Measurements from ENCODE around the gene SMCR8. TPM values are rescaled to one million over a fixed set of nuclear protein-coding genes. Genes with fewer than 3 reads are reported as not detected.

SMCR8 gene
- total RNA-seq, 3 donors from 2014 or later (not counting 1 experiment from before 2014, with no cell fraction given), result 33.5 to 48.5 (median 39.2) TPM

- DNase-seq (no peak), ATAC-seq (no peak)
- Histone ChIP-seq H3K4me1 (ENCODE audit: control insufficient read depth, insufficient read depth, low read length) (peaks cover 7% of the 10 kb centered on the region), H3K27ac (ENCODE audit: low read length) (no peak overlapping the region), H3K36me3 (ENCODE audit: control insufficient read depth, insufficient read depth, low read length) (peaks cover 69% of the 10 kb centered on the region), H3K9me3 (ENCODE audit: control insufficient read depth, insufficient read depth, low read length) (no peaks in the 10 kb centered on the region), H3K4me3 (ENCODE audit: low read length) (no peak overlapping the region), H3K27me3 (ENCODE audit: control insufficient read depth, insufficient read depth, low read length) (no peaks in the 10 kb centered on the region)
- Mint-ChIP-seq H3K27me3 (ENCODE audit: low read depth in 2 of 2) (no peaks in the 10 kb centered on the region), H3K4me1 (peaks cover 5 to 10% of the 10 kb centered on the region in 2 donors), H3K4me3 (no peak overlapping the region), H3K9me3 (no peaks in the 10 kb centered on the region), H3K36me3 (no peaks in the 10 kb centered on the region), H3K27ac (no peak overlapping the region)
- no peak for TF ChIP-seq CTCF (IDR thresholded peaks at IDR 0.05)
- intact Hi-C loops (cut with micrococcal nuclease), result no loop called here
- WGBS (ENCODE audit: insufficient coverage), result 95% methylated on average over 2 of the region's 2 CpGs
Observed at GRCh38 chr17:18326039-18326438, 10.9 kb downstream of the SMCR8 start.

- no peaks in the 10 kb centered on the region for H3K27me3 ChIP-seq (ENCODE audit: control insufficient read depth, insufficient read depth, low read length)
- H3K9me3 ChIP-seq (ENCODE audit: control insufficient read depth, insufficient read depth, low read length), result no peaks in the 10 kb centered on the region
- peaks cover 10% of the 10 kb centered on the region for H3K4me1 ChIP-seq (ENCODE audit: control insufficient read depth, insufficient read depth, low read length)
- no peak for TF ChIP-seq CTCF (IDR thresholded peaks at IDR 0.05)
- Mint-ChIP-seq H3K27ac (no peak overlapping the region), H3K27me3 (ENCODE audit: low read depth in 2 of 2) (no peaks in the 10 kb centered on the region), H3K4me1 (peaks cover 3 to 9% of the 10 kb centered on the region in 2 donors), H3K36me3 (no peaks in the 10 kb centered on the region), H3K9me3 (no peaks in the 10 kb centered on the region), H3K4me3 (no peak overlapping the region)
- no peak for DNase-seq
- WGBS (ENCODE audit: insufficient coverage), result 99% methylated on average over 6 of the region's 6 CpGs
- peaks cover 66% of the 10 kb centered on the region for H3K36me3 ChIP-seq (ENCODE audit: control insufficient read depth, insufficient read depth, low read length)
- no peak for ATAC-seq
- no peak overlapping the region for H3K4me3 ChIP-seq (ENCODE audit: low read length)
- intact Hi-C loops (cut with micrococcal nuclease), result no loop called here
- no peak overlapping the region for H3K27ac ChIP-seq (ENCODE audit: low read length)
Observed at GRCh38 chr17:18326572-18326971, 11.5 kb downstream of the SMCR8 start.

GRCh38 chr17:18327093-18327492, 12.0 kb downstream of the SMCR8 start:
- no peak overlapping the region for H3K27ac Mint-ChIP-seq
- no peaks in the 10 kb centered on the region for H3K9me3 ChIP-seq (ENCODE audit: control insufficient read depth, insufficient read depth, low read length)
- intact Hi-C loops (cut with micrococcal nuclease), result no loop called here
- peaks cover 4 to 13% of the 10 kb centered on the region in 2 donors for H3K4me1 Mint-ChIP-seq
- H3K27me3 ChIP-seq (ENCODE audit: control insufficient read depth, insufficient read depth, low read length), result no peaks in the 10 kb centered on the region
- peaks cover 69% of the 10 kb centered on the region for H3K36me3 ChIP-seq (ENCODE audit: control insufficient read depth, insufficient read depth, low read length)
- ATAC-seq (no peak), DNase-seq (no peak)
- H3K4me1 ChIP-seq (ENCODE audit: control insufficient read depth, insufficient read depth, low read length), result peaks cover 15% of the 10 kb centered on the region
- no peak overlapping the region for H3K4me3 Mint-ChIP-seq
- no peak overlapping the region for H3K4me3 ChIP-seq (ENCODE audit: low read length)
- H3K27me3 Mint-ChIP-seq (ENCODE audit: low read depth in 2 of 2), result no peaks in the 10 kb centered on the region
- no peak for TF ChIP-seq CTCF (IDR thresholded peaks at IDR 0.05)
- no peaks in the 10 kb centered on the region for H3K9me3 Mint-ChIP-seq
- WGBS (ENCODE audit: insufficient coverage), result 94% methylated on average over 2 of the region's 2 CpGs
- H3K36me3 Mint-ChIP-seq, result no peaks in the 10 kb centered on the region
- H3K27ac ChIP-seq (ENCODE audit: low read length), result no peak overlapping the region

- no peak overlapping the region for H3K27ac ChIP-seq (ENCODE audit: low read length)
- H3K4me3 Mint-ChIP-seq, result no peak overlapping the region
- H3K9me3 ChIP-seq (ENCODE audit: control insufficient read depth, insufficient read depth, low read length), result no peaks in the 10 kb centered on the region
- WGBS (ENCODE audit: insufficient coverage), result 93% methylated on average over 10 of the region's 10 CpGs
- peaks cover 19% of the 10 kb centered on the region for H3K4me1 ChIP-seq (ENCODE audit: control insufficient read depth, insufficient read depth, low read length)
- peaks cover 6 to 15% of the 10 kb centered on the region in 2 donors for H3K4me1 Mint-ChIP-seq
- no peak for TF ChIP-seq CTCF (IDR thresholded peaks at IDR 0.05)
- H3K4me3 ChIP-seq (ENCODE audit: low read length), result no peak overlapping the region
- ATAC-seq (no peak), DNase-seq (no peak)
- H3K27me3 ChIP-seq (ENCODE audit: control insufficient read depth, insufficient read depth, low read length), result no peaks in the 10 kb centered on the region
- intact Hi-C loops (cut with micrococcal nuclease), result no loop called here
- H3K27me3 Mint-ChIP-seq (ENCODE audit: low read depth in 2 of 2), result no peaks in the 10 kb centered on the region
- no peaks in the 10 kb centered on the region for H3K36me3 Mint-ChIP-seq
- no peaks in the 10 kb centered on the region for H3K9me3 Mint-ChIP-seq
- H3K27ac Mint-ChIP-seq, result no peak overlapping the region
- H3K36me3 ChIP-seq (ENCODE audit: control insufficient read depth, insufficient read depth, low read length), result peaks cover 71% of the 10 kb centered on the region
Observed at GRCh38 chr17:18327556-18327955, 12.5 kb downstream of the SMCR8 start.
